SK-N-SH treated with all-trans-retinoic acid at 6 μM for 48 hours (cell line): ENCODE data around the gene ZAR1.
"Not testable (repeated sequence)": the region's sequence is repeated elsewhere in the genome, so short reads cannot be mapped to it uniquely, and the experiment has no call there.

Experiments
- ATAC-seq: fragments of 200-7000 bp; cut with Tn5 transposase; 3 replicates; pipeline ENCODE4 v1.9.1; 2020; ENCODE audit warnings: mild to moderate bottlenecking, moderate library complexity
- ARNTL ChIP-seq: fragments of 450-650 bp; formaldehyde crosslinking; IDR thresholded peaks from 2 replicates; pipeline ENCODE4 v1.5.0; 2020; ENCODE audit warnings: low read depth, mild to moderate bottlenecking, moderate library complexity, borderline replicate concordance
- BACH2 ChIP-seq: fragments of 250-450 bp; sonication (Bioruptor Pico); IDR thresholded peaks from 2 replicates; pipeline ENCODE4 v1.9.0; 2021; ENCODE audit warnings: mild to moderate bottlenecking, borderline replicate concordance
- CREB5 ChIP-seq: fragments of 250-450 bp; sonication (Bioruptor Pico); IDR thresholded peaks from 2 replicates; pipeline ENCODE4 v1.5.1; 2020; ENCODE audit warnings: low read depth, mild to moderate bottlenecking, moderate library complexity
- CSDC2 ChIP-seq: fragments of 250-450 bp; sonication (Bioruptor Pico); IDR thresholded peaks from 2 replicates; pipeline ENCODE4 v1.5.0; 2020; ENCODE audit warnings: mild to moderate bottlenecking, moderate library complexity
- CSRNP3 ChIP-seq: fragments of 250-450 bp; sonication (Bioruptor Pico); IDR thresholded peaks from 2 replicates; pipeline ENCODE4 v1.5.1; 2021; ENCODE audit warnings: mild to moderate bottlenecking, moderate library complexity
- ESRRG ChIP-seq: fragments of 250-450 bp; sonication (Bioruptor Pico); IDR thresholded peaks from 2 replicates; pipeline ENCODE4 v1.6.1; 2021; ENCODE audit warnings: mild to moderate bottlenecking
- GLIS3 ChIP-seq: fragments of 250-450 bp; sonication (Bioruptor Pico); IDR thresholded peaks from 2 replicates; pipeline ENCODE4 v1.5.0; 2020; ENCODE audit warnings: mild to moderate bottlenecking, moderate library complexity
- ISL1 ChIP-seq: fragments of 250-450 bp; sonication (Bioruptor Pico); IDR thresholded peaks from 2 replicates; pipeline ENCODE4 v2.1.2; 2022; ENCODE audit warnings: mild to moderate bottlenecking, moderate library complexity
- OSR1 ChIP-seq: fragments of 250-450 bp; sonication (Bioruptor Pico); IDR thresholded peaks from 2 replicates; pipeline ENCODE4 v1.8.0; 2022; ENCODE audit warnings: moderate library complexity, mild to moderate bottlenecking, inconsistent platforms
- PATZ1 ChIP-seq: fragments of 250-450 bp; sonication (Bioruptor Pico); IDR thresholded peaks from 2 replicates; pipeline ENCODE4 v1.8.0; 2020; ENCODE audit warnings: mild to moderate bottlenecking, moderate library complexity, borderline replicate concordance
- PPARA ChIP-seq: fragments of 250-450 bp; sonication (Bioruptor Pico); IDR thresholded peaks from 2 replicates; pipeline ENCODE4 v1.5.0; 2020; ENCODE audit warnings: mild to moderate bottlenecking, borderline replicate concordance
- RARB ChIP-seq: fragments of 250-450 bp; sonication (Bioruptor Pico); IDR thresholded peaks from 2 replicates; pipeline ENCODE4 v1.8.0; 2021; ENCODE audit warnings: mild to moderate bottlenecking, moderate library complexity
- SNAI2 ChIP-seq: fragments of 250-450 bp; sonication (Bioruptor Pico); IDR thresholded peaks from 2 replicates; pipeline ENCODE4 v1.5.0; 2020; ENCODE audit warnings: mild to moderate bottlenecking, moderate library complexity
- TCF4 ChIP-seq: fragments of 250-450 bp; sonication (Bioruptor Pico); IDR thresholded peaks from 2 replicates; pipeline ENCODE4 v1.8.0; 2021; ENCODE audit warnings: mild to moderate bottlenecking, moderate library complexity, borderline replicate concordance
- TOX ChIP-seq: fragments of 250-450 bp; sonication (Bioruptor Pico); IDR thresholded peaks from 2 replicates; pipeline ENCODE4 v1.8.0; 2021; ENCODE audit warnings: mild to moderate bottlenecking, moderate library complexity, borderline replicate concordance
- TSHZ2 ChIP-seq: fragments of 250-450 bp; sonication (Bioruptor Pico); IDR thresholded peaks from 2 replicates; pipeline ENCODE4 v1.5.0; 2020; ENCODE audit warnings: mild to moderate bottlenecking, moderate library complexity
- ZC3H10 ChIP-seq: fragments of 250-450 bp; sonication (Bioruptor Pico); IDR thresholded peaks from 2 replicates; pipeline ENCODE4 v1.5.1; 2021; ENCODE audit warnings: mild to moderate bottlenecking, moderate library complexity
- ZFP30 ChIP-seq: fragments of 450-650 bp; formaldehyde crosslinking; IDR thresholded peaks from 2 replicates; pipeline ENCODE4 v1.5.0; 2022; ENCODE audit warnings: mild to moderate bottlenecking, moderate library complexity
- ZNF565 ChIP-seq: fragments of 450-650 bp; formaldehyde crosslinking; conservative IDR thresholded peaks from 2 replicates; pipeline ENCODE4 v1.5.0; 2020; ENCODE audit warnings: low read depth, mild to moderate bottlenecking, moderate library complexity
- ZNF70 ChIP-seq: fragments of 450-650 bp; formaldehyde crosslinking; IDR thresholded peaks from 2 replicates; pipeline ENCODE4 v1.5.0; 2020; ENCODE audit warnings: mild to moderate bottlenecking, moderate library complexity

Gene ZAR1

GRCh38 chr4:48490012-48490679 is at the start of gene ZAR1:
ZAR1 (plus strand) TSS chr4:48490252; CDS start chr4:48490292, 40 bp downstream.
- no peak for ATAC-seq
- TF ChIP-seq CSDC2 (CRISPR knock-in tag) (no peak), TCF4 (CRISPR knock-in tag) (no peak), ISL1 (CRISPR knock-in tag) (no peak), GLIS3 (CRISPR knock-in tag) (no peak), ZC3H10 (CRISPR knock-in tag) (no peak), ZNF70 (no peak), ESRRG (CRISPR knock-in tag) (no peak), TOX (CRISPR knock-in tag) (no peak), OSR1 (CRISPR knock-in tag) (no peak), RARB (CRISPR knock-in tag) (no peak), PATZ1 (CRISPR knock-in tag) (no peak), CSRNP3 (no peak), ZFP30 (CRISPR knock-in tag) (no peak), PPARA (CRISPR knock-in tag) (no peak), ZNF565 (CRISPR knock-in tag) (no peak), BACH2 (CRISPR knock-in tag) (no peak), CREB5 (no peak)

GRCh38 chr4:48440914-48441313 is 49.1 kb upstream of the ZAR1 start:
- not testable (repeated sequence) for ATAC-seq

DNA sequence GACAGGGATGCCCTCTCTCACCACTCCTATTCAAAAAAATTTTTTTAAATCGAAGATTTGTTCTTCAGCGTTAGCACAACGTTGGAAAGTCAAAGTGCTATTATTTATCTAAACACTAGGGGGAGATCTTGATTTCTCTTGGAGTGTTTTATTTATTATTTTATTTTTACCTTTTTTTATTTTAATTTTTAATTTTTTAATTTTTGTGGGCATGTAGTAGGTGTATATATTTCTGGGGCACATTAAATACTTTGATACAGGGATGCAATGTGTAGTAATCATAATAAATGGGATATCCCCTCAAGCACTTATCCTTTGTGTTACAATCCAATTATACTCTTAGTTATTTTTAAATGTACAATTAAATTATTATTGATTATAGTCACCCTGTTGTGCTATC is 44.3 kb upstream of the ZAR1 start:
- ATAC-seq, result no peak
- TF ChIP-seq GLIS3 (CRISPR knock-in tag), result no peak
- TF ChIP-seq ZC3H10 (CRISPR knock-in tag), result no peak
- TF ChIP-seq TSHZ2 (CRISPR knock-in tag), result no peak
- TF ChIP-seq ZNF565 (CRISPR knock-in tag), result no peak
- TF ChIP-seq ARNTL (CRISPR knock-in tag), result no peak
- TF ChIP-seq CSDC2 (CRISPR knock-in tag), result no peak
- TF ChIP-seq TCF4 (CRISPR knock-in tag), result no peak
- no peak for TF ChIP-seq BACH2 (CRISPR knock-in tag)
- no peak for TF ChIP-seq ZFP30 (CRISPR knock-in tag)
- no peak for TF ChIP-seq ESRRG (CRISPR knock-in tag)
- TF ChIP-seq SNAI2 (CRISPR knock-in tag), result no peak
- no peak for TF ChIP-seq OSR1 (CRISPR knock-in tag)
- no peak for TF ChIP-seq CREB5
- TF ChIP-seq PPARA (CRISPR knock-in tag), result no peak
- TF ChIP-seq ISL1 (CRISPR knock-in tag), result no peak
